ENCODE results near the gene PRPF38B. TPM values are rescaled to one million over a fixed set of nuclear protein-coding genes. Genes with fewer than 3 reads are reported as not detected.
A peak's percentile ranks its signal among the peaks of the same experiment; 100 is the strongest.

PRPF38B gene
- total RNA-seq, 4 donors from 2014 or later = 25.0 to 41.0 (median 29.8) TPM

DNA sequence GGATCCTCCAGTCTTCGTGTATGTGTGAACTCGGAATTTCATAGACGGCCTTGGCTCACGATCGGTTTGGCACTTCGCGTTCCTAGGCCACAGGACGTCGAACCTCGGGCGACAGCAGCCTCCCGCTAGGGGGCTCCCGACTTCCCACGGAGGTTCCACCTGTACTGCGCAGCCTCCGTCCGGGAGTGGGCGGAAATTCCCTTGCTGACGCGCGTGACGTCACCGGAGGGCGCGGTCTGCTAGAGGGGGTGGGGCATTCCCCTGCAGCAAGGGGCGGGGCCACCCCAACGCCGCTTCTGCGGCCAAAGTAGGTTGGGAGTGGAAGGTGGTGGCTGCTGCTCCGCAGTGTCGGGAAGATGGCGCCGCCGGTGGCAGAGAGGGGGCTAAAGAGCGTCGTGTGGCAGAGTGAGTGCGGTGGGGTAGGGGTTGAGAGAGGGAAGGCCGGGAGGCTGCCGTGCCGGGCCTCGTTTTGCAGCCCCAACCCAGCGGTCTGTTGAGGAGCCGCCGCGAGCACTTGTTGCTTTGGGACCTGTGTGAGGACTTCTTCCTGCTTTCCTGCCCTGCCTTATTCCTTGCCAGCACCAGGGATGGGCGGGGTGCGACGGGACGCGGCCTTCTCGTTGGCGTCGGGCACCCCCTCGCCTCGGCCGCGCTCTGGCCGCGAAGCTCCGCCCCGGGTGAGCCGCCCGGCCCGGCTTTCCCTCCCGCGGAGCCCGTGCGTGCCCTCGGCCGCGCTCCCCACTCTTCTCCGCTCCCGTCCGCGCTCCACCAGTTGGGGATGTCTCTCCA is 54.5 kb downstream of the PRPF38B start, which contains the start of gene STXBP3:
STXBP3 (plus strand) TSS at position 293 of the 789 bp plus-strand sequence; CDS start at position 357, 64 bp downstream.
- Histone ChIP-seq H3K4me1 (peaks cover 16 to 23% of the 10 kb centered on the region in 2 donors), H3K27ac (peak within 1 kb of the TSS; percentile 94 to 95 (median 94)), H3K9me3 (no peaks in the 10 kb centered on the region), H3K4me3 (replicated peaks in 1 of 3) (peak within 1 kb of the TSS; percentile 17 to 70 (median 65)), H3K36me3 (no peaks in the 10 kb centered on the region), H3K27me3 (no peaks in the 10 kb centered on the region)
- peak; percentile 97 to 99 for DNase-seq
- intact Hi-C loops (cut with DNase I) = no loop called here
- WGBS, 2 donors = 0 to 1% methylated on average over 42 to 47 of the region's 75 CpGs
- TF ChIP-seq, protein P1, sequence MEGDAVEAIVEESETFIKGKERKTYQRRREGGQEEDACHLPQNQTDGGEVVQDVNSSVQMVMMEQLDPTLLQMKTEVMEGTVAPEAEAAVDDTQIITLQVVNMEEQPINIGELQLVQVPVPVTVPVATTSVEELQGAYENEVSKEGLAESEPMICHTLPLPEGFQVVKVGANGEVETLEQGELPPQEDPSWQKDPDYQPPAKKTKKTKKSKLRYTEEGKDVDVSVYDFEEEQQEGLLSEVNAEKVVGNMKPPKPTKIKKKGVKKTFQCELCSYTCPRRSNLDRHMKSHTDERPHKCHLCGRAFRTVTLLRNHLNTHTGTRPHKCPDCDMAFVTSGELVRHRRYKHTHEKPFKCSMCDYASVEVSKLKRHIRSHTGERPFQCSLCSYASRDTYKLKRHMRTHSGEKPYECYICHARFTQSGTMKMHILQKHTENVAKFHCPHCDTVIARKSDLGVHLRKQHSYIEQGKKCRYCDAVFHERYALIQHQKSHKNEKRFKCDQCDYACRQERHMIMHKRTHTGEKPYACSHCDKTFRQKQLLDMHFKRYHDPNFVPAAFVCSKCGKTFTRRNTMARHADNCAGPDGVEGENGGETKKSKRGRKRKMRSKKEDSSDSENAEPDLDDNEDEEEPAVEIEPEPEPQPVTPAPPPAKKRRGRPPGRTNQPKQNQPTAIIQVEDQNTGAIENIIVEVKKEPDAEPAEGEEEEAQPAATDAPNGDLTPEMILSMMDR (IDR thresholded peaks at IDR 0.05) = peak; percentile 71 to 95 (median 86)
- TF ChIP-seq POLR2A (IDR thresholded peaks at IDR 0.05) = peak; percentile 89 to 98

DNA sequence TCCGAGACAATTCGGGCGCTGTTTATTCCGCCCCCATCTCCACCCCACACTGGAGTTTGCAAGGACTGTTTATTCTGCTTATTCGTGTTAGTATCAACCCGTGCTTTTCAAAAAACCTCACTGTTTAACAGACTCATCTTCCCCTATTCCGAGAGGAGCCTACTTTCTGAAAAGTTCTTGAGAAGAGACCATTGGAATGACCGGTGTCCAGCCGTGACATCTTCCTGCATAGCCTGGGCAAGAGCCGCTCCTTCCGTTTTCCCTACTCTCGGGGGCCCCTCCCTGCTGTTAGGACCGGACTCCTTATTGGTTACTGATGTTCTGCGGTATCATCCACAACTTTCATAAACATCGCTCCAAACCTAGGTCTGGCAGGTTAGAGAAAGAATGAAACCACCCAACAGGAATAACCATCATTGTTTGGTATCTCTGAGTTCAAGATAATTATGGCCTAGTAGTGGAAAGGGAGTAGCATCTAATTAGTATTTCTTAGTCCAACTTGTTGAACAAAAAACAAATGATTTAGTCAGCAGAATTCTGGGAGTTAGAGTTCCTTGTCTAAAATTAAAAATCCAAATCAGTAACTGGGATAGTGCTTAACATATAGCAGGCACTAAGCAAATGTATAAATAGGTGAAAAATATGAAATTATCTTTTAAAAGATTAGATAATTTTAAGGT is 55.2 kb downstream of the PRPF38B start:
- H3K9me3 ChIP-seq = no peaks in the 10 kb centered on the region
- WGBS, 2 donors = 1% methylated on average over 15 of the region's 15 CpGs
- H3K27me3 ChIP-seq = no peaks in the 10 kb centered on the region
- peak overlapping the region; percentile 94 to 95 (median 94) for H3K27ac ChIP-seq
- H3K4me1 ChIP-seq = peaks cover 16 to 23% of the 10 kb centered on the region in 2 donors
- DNase-seq = peak; percentile 77 to 80
- peaks cover 0 to 2% of the 10 kb centered on the region in 2 donors for H3K36me3 ChIP-seq
- TF ChIP-seq, protein P1 (IDR thresholded peaks at IDR 0.05) = no peak
- peak in 1 of 2 donors; percentile 52 for TF ChIP-seq POLR2A (IDR thresholded peaks at IDR 0.05)
- peak overlapping the region; percentile 17 to 70 (median 65) for H3K4me3 ChIP-seq (replicated peaks in 1 of 3)
- intact Hi-C loops (cut with DNase I) = no loop called here

DNA sequence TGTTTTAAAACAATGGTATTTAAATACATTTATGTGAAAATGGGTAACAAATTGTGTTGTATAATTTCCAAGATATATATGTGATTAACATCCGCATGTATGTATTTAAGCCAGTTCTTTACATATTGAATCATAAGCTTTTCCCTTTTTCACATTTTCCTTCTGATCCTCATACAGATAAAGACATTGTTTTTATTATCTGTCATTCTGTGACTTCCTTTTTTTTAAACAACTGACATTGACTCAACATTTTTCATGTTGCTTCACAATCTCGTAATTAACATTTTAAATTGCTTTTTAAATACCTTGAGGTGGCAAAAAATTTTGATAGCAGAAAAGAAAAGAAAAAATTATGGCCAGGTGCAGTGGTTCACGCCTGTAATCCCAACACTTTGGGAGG is 55.8 kb downstream of the PRPF38B start:
- H3K4me1 ChIP-seq = peaks cover 16 to 23% of the 10 kb centered on the region in 2 donors
- peaks cover 0 to 3% of the 10 kb centered on the region in 2 donors for H3K36me3 ChIP-seq
- intact Hi-C loops (cut with DNase I) = no loop called here
- H3K4me3 ChIP-seq (replicated peaks in 1 of 3) = no peak overlapping the region
- H3K27ac ChIP-seq = peak overlapping the region in 1 of 3 donors; percentile 95
- DNase-seq = no peak
- 91 to 93% methylated on average over 3 of the region's 3 CpGs for WGBS, 2 donors
- H3K27me3 ChIP-seq = no peaks in the 10 kb centered on the region
- no peaks in the 10 kb centered on the region for H3K9me3 ChIP-seq
- TF ChIP-seq, protein P1 (IDR thresholded peaks at IDR 0.05) = no peak
- no peak for TF ChIP-seq POLR2A (IDR thresholded peaks at IDR 0.05)

DNA sequence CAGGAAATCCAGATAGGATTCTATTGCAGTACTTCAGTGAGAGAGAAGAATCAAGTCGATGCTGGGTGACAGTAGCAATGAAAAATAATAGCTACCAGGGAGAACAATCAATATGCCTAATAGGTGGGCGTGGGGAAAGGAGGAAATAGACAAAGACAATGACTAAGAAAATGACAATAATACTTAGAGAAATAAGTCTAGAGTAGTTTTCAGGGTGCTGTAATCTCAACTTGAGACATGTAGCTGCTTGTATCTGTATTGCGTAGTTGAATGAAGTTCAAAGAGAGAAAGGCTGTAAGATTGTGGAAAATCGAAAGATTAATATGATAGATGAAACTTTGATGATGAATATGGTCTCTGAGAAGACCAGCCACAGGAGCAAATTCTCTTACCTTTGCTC is 57.0 kb downstream of the PRPF38B start:
- H3K9me3 ChIP-seq = no peaks in the 10 kb centered on the region
- H3K4me3 ChIP-seq (replicated peaks in 1 of 3) = no peak overlapping the region
- TF ChIP-seq, protein P1 (IDR thresholded peaks at IDR 0.05) = no peak
- TF ChIP-seq POLR2A (IDR thresholded peaks at IDR 0.05) = no peak
- intact Hi-C loops (cut with DNase I) = no loop called here
- no peaks in the 10 kb centered on the region for H3K27me3 ChIP-seq
- H3K36me3 ChIP-seq = peaks cover 1 to 8% of the 10 kb centered on the region in 2 donors
- H3K27ac ChIP-seq = no peak overlapping the region
- WGBS, 2 donors = 92 to 94% methylated on average over 4 of the region's 4 CpGs
- no peak for DNase-seq
- H3K4me1 ChIP-seq = peaks cover 16 to 23% of the 10 kb centered on the region in 2 donors

Measured in thyroid gland (tissue), 4 donors.